ENCODE results near the gene CGB2. TPM values are rescaled to one million over a fixed set of nuclear protein-coding genes. Genes with fewer than 3 reads are reported as not detected.

CGB2 gene
- total RNA-seq, 1 donor from 2014 or later = 0.52 TPM

DNA sequence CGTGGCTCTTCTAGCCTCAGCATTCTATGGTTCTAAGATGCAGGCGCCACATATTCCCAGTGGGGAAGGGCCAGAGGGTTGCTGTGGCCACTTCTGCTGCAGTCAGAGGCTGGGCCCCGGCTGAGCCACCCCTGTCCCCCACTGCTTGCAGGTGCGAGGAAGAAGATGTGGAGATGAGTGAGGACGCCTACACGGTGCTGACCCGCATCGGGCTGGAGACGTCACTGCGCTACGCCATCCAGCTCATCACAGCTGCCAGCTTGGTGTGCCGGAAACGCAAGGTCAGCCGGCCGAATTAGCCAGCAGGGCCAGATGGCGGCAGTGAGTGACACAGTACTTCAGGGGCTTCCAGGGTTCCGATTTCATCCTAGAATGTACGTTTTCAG, 16.8 kb upstream of the CGB2 start:
- Histone ChIP-seq H3K79me2 (ENCODE audit: insufficient read depth, low read length) (no peaks in the 10 kb centered on the region), H3K27me3 (ENCODE audit: insufficient read depth, low read length) (no peaks in the 10 kb centered on the region), H3K4me2 (ENCODE audit: low read length) (no peak overlapping the region), H3K36me3 (ENCODE audit: insufficient read depth, low read length) (peaks cover 6% of the 10 kb centered on the region), H3K4me1 (ENCODE audit: insufficient read depth, low read length) (peaks cover 18% of the 10 kb centered on the region), H2AFZ (ENCODE audit: low read depth, low read length) (no peak overlapping the region), H3K9ac (ENCODE audit: low read length) (no peak overlapping the region), H3K4me3 (ENCODE audit: insufficient read depth, low read depth, low read length) (no peak overlapping the region), H4K20me1 (ENCODE audit: insufficient read depth, low read length) (peaks cover 4% of the 10 kb centered on the region), H3K27ac (ENCODE audit: low read depth, low read length) (no peak overlapping the region), H3K9me3 (ENCODE audit: insufficient read depth, low read depth, low read length) (no peaks in the 10 kb centered on the region)
- no peak overlapping the region for H3K27ac Mint-ChIP-seq (ENCODE audit: unreplicated experiment)
- H3K36me3 Mint-ChIP-seq (ENCODE audit: low read depth, unreplicated experiment) = peaks cover 22% of the 10 kb centered on the region
- DNase-seq (ENCODE audit: low read depth) = no peak
- TF ChIP-seq EZH2 (IDR thresholded peaks at IDR 0.05; ENCODE audit: insufficient read depth, low read length) (no peak), CTCF (IDR thresholded peaks at IDR 0.05; ENCODE audit: insufficient read depth, low read depth, low read length) (no peak)
- H3K27me3 Mint-ChIP-seq (ENCODE audit: low read depth, unreplicated experiment) = peaks cover 2% of the 10 kb centered on the region
- FAIRE-seq = no peak
- peaks cover 3% of the 10 kb centered on the region for H3K4me1 Mint-ChIP-seq (ENCODE audit: low read depth, unreplicated experiment)
- no peaks in the 10 kb centered on the region for H3K9me3 Mint-ChIP-seq (ENCODE audit: unreplicated experiment)
- H3K4me3 Mint-ChIP-seq (ENCODE audit: unreplicated experiment) = no peak overlapping the region

GRCh38 chr19:49016067-49016839, 15.4 kb upstream of the CGB2 start:
- H3K4me3 Mint-ChIP-seq (ENCODE audit: unreplicated experiment) = no peak overlapping the region
- H3K27ac Mint-ChIP-seq (ENCODE audit: unreplicated experiment) = no peak overlapping the region
- H3K4me1 Mint-ChIP-seq (ENCODE audit: low read depth, unreplicated experiment) = peaks cover 7% of the 10 kb centered on the region
- Histone ChIP-seq H4K20me1 (ENCODE audit: insufficient read depth, low read length) (peaks cover 4% of the 10 kb centered on the region), H2AFZ (ENCODE audit: low read depth, low read length) (no peak overlapping the region), H3K36me3 (ENCODE audit: insufficient read depth, low read length) (peaks cover 6% of the 10 kb centered on the region), H3K4me1 (ENCODE audit: insufficient read depth, low read length) (peaks cover 18% of the 10 kb centered on the region), H3K79me2 (ENCODE audit: insufficient read depth, low read length) (no peaks in the 10 kb centered on the region), H3K4me2 (ENCODE audit: low read length) (no peak overlapping the region), H3K27ac (ENCODE audit: low read depth, low read length) (no peak overlapping the region), H3K9me3 (ENCODE audit: insufficient read depth, low read depth, low read length) (no peaks in the 10 kb centered on the region), H3K4me3 (ENCODE audit: insufficient read depth, low read depth, low read length) (no peak overlapping the region), H3K9ac (ENCODE audit: low read length) (no peak overlapping the region), H3K27me3 (ENCODE audit: insufficient read depth, low read length) (no peaks in the 10 kb centered on the region)
- no peaks in the 10 kb centered on the region for H3K9me3 Mint-ChIP-seq (ENCODE audit: unreplicated experiment)
- FAIRE-seq (no peak), DNase-seq (ENCODE audit: low read depth) (no peak)
- TF ChIP-seq CTCF (IDR thresholded peaks at IDR 0.05; ENCODE audit: insufficient read depth, low read depth, low read length) (no peak), EZH2 (IDR thresholded peaks at IDR 0.05; ENCODE audit: insufficient read depth, low read length) (no peak)
- peaks cover 19% of the 10 kb centered on the region for H3K36me3 Mint-ChIP-seq (ENCODE audit: low read depth, unreplicated experiment)
- peaks cover 2% of the 10 kb centered on the region for H3K27me3 Mint-ChIP-seq (ENCODE audit: low read depth, unreplicated experiment)

DNA sequence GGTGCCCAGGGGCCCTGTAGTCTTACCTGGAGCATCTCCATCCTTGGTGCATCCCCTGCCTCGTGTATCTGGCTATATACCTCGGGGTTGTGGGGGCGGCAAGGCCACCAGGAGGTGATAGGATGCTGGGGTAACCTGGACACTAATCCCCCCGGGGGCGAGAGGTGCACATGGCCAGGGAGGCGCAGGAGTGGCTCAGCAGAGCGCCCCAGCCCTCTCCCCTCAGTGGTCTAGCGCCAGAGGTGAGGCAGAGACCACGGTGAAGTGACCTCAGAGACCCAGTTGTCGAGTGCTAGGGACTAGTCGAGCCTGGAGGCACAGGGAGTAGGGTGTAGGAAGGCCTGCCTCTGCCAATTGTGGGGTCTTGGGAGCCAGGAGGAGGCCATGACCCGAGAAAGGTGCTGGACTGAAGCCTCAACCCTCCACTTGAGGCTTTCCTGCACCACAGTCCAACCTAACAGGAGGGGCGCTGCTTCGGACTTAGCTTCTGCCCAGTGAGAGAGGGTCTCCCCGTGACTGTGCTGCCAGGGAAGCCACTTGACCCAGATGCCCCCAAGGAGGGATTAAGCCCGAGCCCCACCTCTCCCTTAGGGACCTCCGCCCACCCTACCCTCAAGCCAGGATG, 14.5 kb upstream of the CGB2 start, which contains the start of gene LHB:
TSS of gene LHB (minus strand) at position 51 of the 625 bp plus-strand sequence. CDS start at position 41, 10 bp downstream.
- no peak within 1 kb of the TSS for H3K27ac Mint-ChIP-seq (ENCODE audit: unreplicated experiment)
- Histone ChIP-seq H3K4me3 (ENCODE audit: insufficient read depth, low read depth, low read length) (peak within 1 kb of the TSS; percentile 60), H3K4me1 (ENCODE audit: insufficient read depth, low read length) (peaks cover 18% of the 10 kb centered on the region), H2AFZ (ENCODE audit: low read depth, low read length) (peak within 1 kb of the TSS; percentile 35), H3K36me3 (ENCODE audit: insufficient read depth, low read length) (peaks cover 6% of the 10 kb centered on the region), H3K79me2 (ENCODE audit: insufficient read depth, low read length) (no peaks in the 10 kb centered on the region), H3K27ac (ENCODE audit: low read depth, low read length) (peak within 1 kb of the TSS; percentile 33), H3K9ac (ENCODE audit: low read length) (peak within 1 kb of the TSS; percentile 77), H4K20me1 (ENCODE audit: insufficient read depth, low read length) (peaks cover 4% of the 10 kb centered on the region), H3K4me2 (ENCODE audit: low read length) (peak within 1 kb of the TSS; percentile 87), H3K9me3 (ENCODE audit: insufficient read depth, low read depth, low read length) (no peaks in the 10 kb centered on the region), H3K27me3 (ENCODE audit: insufficient read depth, low read length) (no peaks in the 10 kb centered on the region)
- H3K4me1 Mint-ChIP-seq (ENCODE audit: low read depth, unreplicated experiment) = peaks cover 12% of the 10 kb centered on the region
- DNase-seq (ENCODE audit: low read depth) (no peak), FAIRE-seq (no peak)
- TF ChIP-seq CTCF (IDR thresholded peaks at IDR 0.05; ENCODE audit: insufficient read depth, low read depth, low read length) (no peak), EZH2 (IDR thresholded peaks at IDR 0.05; ENCODE audit: insufficient read depth, low read length) (no peak)
- no peak within 1 kb of the TSS for H3K4me3 Mint-ChIP-seq (ENCODE audit: unreplicated experiment)
- peaks cover 17% of the 10 kb centered on the region for H3K36me3 Mint-ChIP-seq (ENCODE audit: low read depth, unreplicated experiment)
- H3K9me3 Mint-ChIP-seq (ENCODE audit: unreplicated experiment) = no peaks in the 10 kb centered on the region
- H3K27me3 Mint-ChIP-seq (ENCODE audit: low read depth, unreplicated experiment) = peaks cover 2% of the 10 kb centered on the region
